HG03175 (cell line): ENCODE results near the gene POLR3C.
A peak's percentile ranks its signal among the peaks of the same experiment; 100 is the strongest.
"Not testable (repeated sequence)": the region's sequence is repeated elsewhere in the genome, so short reads cannot be mapped to it uniquely, and the experiment has no call there.

ENCODE experiments used
- ATAC-seq: cut with Tn5 transposase; IDR thresholded peaks from one replicate; pipeline ENCODE4 v1.9.1; 2021; ENCODE audit warnings: mild to moderate bottlenecking, moderate library complexity; ENCODE audit not compliant: unreplicated experiment

The POLR3C gene

GRCh38 chr1:145823565-145824498 is at the start of gene POLR3C, which contains the start of gene RNF115:
POLR3C (plus strand) TSS chr1:145824200; CDS start chr1:145825777, 1,577 bp downstream.
RNF115 (minus strand) TSS chr1:145824095; CDS start chr1:145823873, 222 bp downstream.
- ATAC-seq = peak; percentile 84

- no peak for ATAC-seq
Measured at GRCh38 chr1:145777357-145778145, 46.4 kb upstream of the POLR3C start.

DNA sequence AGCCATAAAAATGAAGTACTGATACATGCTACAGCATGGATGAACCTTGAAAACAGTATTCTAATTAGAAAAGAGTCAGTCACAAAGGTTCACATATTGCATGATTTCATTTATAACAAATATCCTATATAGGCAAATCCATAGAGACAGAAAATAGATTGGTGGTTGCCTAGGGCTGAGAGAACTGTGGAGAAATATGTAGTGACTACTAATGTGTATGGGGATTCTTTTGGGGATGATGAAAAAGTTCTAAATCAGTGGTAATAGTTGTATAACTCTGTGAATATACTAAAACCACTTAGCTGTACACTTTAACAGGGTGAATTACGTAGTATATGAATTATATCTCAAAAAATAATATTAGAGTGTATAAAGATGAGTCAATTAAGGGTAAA is 45.9 kb upstream of the POLR3C start:
- no peak for ATAC-seq

DNA sequence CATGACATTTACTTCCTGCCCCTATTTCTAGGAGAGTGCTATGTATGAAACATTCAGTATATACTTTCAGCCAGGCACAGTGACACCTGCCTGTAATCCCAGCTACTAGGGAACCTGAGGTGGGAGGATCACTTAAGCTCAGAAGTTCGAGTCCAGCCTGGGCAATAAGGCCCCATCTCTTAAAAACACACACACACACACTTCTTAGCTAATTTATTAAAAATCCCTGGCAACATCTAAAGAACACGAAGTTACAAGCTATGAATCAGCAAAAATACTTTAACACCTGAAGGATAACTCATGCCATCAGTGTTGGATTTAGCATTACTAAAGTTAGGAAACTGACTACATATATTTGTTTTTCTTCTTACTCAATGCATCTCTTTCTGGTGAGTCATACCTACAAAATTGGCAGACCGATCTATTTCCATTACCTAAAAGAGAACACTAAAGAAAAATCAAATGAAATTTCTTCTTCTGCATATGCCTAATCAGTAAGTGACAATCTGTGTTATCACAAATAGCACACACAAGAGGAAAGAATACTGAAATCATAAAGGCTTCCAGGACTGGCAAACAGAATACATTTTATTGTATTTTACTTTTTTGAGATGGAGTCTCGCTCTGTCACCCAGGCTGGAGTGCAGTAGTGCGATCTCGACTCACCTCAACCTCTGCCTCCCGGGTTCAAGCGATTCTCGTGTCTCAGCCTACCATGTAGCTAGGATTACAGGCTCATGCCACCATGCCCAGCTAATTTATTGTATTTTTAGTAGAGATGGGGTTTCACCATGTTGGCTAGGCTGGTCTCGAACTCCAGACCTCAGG is 41.5 kb upstream of the POLR3C start:
- ATAC-seq = no peak

- ATAC-seq = no peak
Measured at GRCh38 chr1:145784409-145784808, 39.6 kb upstream of the POLR3C start.

GRCh38 chr1:145785547-145785946 is 38.5 kb upstream of the POLR3C start:
- no peak for ATAC-seq

GRCh38 chr1:145786271-145786670 is 37.7 kb upstream of the POLR3C start:
- ATAC-seq = no peak

DNA sequence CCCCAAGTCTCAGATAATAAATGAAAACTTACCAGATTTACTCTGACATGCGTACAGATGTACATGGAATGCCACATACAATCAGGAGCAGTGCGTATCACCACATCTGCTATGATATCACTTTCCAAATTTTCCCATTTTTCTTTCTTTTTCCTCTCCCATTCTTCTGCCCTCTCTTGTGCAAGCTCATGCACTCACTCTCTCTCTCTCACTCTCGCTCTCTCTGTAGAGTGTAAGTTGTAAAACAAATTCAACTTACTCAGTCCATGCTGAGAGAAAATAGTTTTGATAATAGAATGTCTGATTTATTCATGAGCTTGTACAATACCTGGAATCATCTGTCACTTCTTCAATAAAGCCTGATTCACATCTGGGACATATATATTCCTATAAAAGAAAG is 35.4 kb upstream of the POLR3C start:
- ATAC-seq = no peak

DNA sequence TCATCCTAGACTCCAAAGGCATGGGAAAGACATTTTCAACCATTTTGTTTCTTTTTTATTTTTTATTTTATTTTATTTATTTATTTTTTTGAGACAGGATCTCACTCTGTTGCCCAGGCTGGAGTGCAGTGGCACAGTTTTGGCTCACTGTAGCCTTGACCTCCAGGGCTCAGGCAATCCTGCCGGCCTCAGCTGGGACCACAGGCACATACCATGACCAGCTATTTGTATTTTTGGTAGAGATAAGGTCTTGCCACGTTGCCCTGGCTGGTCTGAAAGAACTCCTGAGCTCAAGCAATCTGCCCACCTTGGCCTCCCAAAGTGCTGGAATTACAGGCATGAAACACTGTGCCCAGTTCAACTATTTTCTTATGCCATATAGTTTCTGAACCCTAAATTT is 32.1 kb upstream of the POLR3C start:
- ATAC-seq = not testable (repeated sequence)

- no peak for ATAC-seq
Measured at GRCh38 chr1:145792484-145792883, 31.5 kb upstream of the POLR3C start.

- no peak for ATAC-seq
Measured at GRCh38 chr1:145795257-145795881, 28.6 kb upstream of the POLR3C start.

GRCh38 chr1:145796753-145797152 is 27.2 kb upstream of the POLR3C start:
- no peak for ATAC-seq

- no peak for ATAC-seq
Measured at GRCh38 chr1:145799806-145800205, 24.2 kb upstream of the POLR3C start.

- ATAC-seq = no peak
Measured at GRCh38 chr1:145804235-145805045, 19.6 kb upstream of the POLR3C start.

- ATAC-seq = no peak
Measured at GRCh38 chr1:145805057-145805456, 18.9 kb upstream of the POLR3C start.

GRCh38 chr1:145806408-145806807 is 17.6 kb upstream of the POLR3C start:
- ATAC-seq = no peak

DNA sequence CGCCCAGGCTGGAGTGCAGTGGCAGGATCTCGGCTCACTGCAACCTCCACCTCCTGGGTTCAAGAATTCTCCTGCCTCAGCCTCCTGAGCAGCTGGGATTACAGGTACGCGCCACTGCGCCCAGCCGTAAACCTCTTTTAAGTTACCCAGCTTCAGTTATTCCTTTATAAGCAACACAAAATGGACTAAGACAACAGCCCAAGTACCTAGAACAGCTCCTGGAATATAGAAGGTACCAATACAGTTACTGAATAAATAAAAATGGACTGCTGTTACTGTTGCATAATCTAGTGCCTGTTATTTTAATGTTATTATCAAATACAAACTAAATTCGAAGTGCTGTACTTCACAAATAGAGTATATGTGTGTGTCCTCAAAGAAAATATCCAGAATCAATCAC is 17.2 kb upstream of the POLR3C start:
- ATAC-seq = no peak

DNA sequence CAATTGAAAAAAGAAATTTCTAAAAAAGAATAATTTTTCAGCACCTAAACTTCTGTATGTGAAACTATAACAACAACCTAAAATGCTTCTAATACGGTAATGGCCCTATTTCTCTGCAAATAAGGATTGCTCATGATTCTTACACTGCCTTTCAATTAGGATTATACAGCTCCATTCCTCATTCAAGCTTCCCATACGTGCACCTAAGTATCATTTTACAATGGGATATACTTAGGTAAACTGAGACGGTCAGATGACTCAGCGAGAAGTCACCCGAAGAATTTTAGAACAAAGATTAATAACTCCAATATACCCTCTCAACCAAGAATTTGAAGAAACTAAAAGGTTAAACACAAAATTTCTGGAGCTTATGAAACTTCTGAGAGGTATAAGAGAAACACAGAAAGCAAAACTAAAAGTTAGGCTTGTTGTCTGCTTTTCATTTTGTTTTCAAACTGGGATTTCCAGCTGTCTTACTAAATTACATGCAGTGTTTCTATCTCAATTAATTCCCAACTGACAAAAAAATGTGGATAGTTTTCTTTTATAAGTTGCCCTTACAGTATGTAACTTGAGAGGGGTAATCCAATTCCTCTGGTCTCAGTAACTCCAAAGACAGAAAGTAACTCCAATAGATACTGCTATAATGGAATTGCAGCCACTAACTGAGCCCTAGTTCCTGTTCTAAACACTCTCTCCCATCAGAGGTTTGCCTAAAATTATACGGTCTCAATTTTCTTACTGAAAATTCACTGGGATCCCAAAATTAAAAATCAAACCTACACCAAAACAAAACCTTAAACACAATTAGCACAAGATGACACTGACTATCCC is 10.8 kb upstream of the POLR3C start:
- not testable (repeated sequence) for ATAC-seq

DNA sequence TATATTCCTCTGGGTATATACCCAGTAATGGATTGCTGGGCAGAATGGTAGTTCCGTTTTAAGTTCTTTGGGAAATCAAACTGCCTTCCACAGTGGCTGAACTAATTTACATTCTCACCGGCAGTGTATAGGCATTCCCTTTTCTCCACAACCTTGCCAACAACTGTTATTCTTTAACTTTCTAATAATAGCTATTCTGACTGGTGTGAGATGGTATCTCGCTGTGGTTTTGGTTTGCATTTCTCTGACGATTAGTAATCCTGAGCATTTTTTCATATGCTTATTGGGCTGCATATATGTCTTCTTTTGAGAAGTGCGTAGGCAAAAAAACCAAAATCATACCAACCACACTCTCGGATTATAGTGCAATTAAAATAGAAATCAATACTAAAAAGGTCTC is 5.9 kb upstream of the POLR3C start:
- ATAC-seq = not testable (repeated sequence)
